NCI-H128 (cell line): ENCODE results near the gene KCNQ2.

ENCODE experiments used
- DNase-seq: peaks from one replicate; lab custom pipeline; 2025; ENCODE audit not compliant: unreplicated experiment; lab: John Stamatoyannopoulos, UW

The KCNQ2 gene

DNA sequence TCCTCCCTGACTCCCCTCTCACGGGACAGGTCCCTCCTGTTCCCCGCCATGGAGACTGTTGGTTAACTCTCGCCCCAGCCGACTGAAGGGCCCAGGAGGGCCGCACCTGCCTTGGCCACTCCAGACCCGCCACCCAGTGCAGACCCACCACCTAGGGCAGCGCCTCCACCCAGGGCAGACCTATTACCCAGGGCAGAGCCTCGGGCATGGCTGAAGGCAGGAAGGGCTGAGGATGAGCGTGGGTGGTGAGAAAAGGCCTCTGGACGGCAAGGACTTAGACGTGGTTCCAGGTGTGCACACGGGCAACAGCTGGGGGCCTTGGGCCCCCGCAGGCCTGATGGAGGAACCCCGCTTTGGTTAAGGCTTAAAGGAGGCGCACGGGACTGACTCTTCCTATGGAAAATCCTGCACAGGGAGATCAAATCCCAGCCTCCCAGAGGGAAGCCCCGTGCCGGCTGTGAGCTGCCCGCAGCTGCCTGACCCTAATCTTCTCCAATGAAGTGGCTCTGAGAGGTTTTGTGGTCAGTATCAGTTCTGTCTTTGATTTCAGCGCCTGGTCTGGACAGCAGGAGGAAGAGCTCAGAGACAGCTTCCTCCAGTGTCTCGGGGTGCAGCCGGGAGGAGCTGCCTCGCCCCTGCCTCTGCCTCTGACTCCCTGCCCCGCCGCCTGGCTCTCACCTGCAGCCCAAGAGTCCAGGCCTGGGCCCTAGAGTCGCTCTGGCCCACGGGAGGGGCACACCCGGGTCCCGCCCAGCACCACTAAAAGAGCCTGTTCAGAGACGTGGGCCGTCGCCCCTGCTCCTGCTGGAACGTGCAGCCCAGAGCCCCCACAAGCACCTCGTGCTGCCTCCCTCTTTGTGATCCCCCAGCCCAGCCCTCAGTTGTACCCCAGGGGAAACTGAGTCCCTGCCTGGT is 99.2 kb downstream of the KCNQ2 start:
- no peak for DNase-seq

DNA sequence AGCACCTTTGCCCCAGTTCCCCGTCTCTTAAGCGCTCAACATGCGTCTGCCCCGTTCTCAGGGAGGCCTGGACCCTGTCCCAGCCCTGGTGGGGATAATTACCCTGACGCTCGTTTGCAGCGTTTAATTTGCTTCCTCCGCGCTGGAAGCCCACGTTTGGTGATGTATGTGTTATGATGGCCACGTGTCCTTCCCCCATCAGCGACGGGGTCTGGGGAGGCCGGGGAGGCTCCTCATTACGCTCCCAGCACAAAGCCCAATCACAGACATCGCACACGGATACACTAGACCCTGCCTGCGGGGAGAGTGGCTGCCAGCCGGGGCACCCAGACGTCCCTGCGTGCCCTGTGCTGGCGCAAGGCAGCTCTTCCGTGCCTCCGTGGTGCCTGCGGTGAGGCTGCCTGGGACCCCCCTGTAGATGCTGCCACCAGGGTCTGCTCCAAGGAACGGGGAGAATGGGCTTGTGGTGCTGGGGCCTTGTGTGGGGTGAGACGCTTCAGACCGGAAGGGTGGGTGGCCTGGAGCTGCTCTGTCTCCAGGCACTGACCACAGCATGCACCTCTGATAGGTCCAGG is 101.1 kb downstream of the KCNQ2 start:
- DNase-seq: no peak

DNA sequence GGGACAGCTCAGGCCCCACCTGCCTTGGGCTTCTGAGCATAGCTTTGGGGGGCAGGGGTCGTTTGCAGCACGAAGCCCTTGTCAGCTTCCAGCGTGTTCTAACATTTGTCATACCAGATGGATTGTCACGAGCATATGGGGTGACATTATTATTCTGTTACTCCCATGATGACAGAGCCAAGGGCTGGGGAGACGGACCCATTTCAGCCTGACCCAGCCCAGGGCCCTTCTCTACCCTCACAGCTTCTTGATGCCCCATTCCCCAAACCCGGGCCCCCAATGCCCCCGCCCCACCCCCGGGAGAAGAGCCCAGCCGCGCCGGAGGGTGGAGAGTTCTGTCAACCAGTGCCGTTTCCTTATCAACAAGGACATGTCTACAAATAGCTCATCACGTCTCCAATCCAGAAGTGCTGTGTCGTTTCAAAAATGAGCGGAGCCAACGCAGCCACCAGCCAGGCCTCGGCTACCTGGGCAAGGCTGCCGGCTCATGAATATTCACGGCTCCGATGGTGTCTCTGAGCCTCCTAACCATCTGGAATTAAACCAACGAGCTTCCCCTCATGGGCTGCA is 101.8 kb downstream of the KCNQ2 start:
- DNase-seq: no peak

DNA sequence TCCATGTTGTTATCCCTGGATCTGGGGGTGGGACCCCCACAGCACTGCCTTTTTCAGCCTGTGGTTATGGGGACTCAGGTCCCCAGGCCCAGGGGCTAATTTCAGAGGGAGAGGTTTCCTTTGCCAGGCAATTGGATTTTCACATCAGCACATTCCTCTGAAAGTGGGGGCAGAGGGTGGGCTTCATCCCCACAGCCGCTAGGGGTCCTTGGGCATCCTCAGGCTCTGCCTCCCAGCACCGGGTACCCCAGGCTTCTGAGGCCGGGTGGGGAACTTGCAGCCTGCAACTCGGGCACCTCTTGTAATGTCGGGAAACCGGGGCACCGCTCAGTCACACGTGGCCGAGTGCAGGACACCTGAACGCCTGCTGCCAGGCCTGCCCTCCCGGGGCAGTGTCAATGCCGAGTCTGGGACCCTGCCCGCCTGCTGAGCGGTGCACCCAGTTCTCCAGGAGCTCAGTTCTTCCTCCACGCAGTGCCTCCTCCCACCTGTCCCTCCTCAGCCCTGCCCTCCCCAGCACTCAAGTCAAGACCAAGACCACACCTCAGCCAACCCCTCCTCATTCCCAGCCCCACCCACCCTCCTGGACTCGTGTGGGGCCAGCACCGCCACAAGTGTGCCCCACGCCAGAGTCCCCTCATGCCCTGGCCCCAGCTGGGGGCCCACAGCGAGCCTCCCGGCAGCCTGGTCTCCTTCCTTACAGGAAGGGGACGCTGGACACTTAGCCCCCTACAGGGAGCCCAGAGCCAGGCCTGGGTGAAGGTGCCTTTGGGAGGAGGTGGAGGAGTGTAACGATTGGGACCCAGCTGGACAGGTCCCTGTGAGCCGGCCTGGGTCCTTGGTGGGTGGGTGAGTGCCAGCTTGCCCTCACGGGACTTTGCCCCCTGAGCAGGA is 102.5 kb downstream of the KCNQ2 start:
- no peak for DNase-seq

DNA sequence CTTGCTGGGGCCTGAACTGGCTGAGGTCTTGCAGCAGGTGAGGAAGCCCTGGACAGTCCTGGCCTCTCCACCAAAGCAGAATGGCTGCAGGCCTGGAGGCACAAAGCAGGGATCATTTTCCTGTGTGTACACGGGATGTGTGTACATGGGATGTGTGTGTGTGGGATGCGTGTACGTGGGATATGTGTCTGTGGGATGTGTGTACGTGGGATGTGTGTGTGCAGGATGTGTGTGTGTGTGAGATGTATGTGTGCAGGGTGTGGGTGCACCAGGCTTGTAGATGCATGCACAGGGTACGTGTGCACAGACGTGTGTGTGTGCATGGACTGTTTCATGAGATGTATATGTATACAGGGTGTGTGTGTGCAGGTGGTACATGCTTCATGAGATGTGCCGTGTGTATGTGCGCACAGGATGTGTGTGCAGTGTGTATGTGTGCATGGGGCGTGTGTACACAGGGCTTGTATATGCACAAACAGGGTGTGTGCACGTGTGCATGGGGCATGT is 103.4 kb downstream of the KCNQ2 start:
- DNase-seq: no peak

DNA sequence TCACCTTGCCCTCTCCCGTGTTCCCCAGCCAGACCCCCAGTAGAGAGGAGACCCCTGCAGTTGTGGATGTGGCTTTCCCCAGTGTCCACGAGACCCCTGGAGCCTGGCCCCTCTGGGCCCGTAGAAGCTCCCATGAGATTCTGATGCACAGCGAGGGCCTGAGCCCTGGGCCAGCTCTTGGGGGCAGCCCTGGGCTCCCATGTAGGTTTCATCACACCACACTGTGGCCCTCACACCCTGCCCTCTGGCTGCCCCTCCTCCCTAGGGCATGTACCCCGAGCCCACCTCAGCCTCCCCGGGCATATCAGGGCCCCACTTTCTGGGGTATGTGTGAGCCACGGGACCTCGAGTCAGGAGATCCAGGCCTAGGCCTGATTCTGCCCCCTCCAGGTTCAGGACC is 104.3 kb downstream of the KCNQ2 start:
- DNase-seq: no peak

DNA sequence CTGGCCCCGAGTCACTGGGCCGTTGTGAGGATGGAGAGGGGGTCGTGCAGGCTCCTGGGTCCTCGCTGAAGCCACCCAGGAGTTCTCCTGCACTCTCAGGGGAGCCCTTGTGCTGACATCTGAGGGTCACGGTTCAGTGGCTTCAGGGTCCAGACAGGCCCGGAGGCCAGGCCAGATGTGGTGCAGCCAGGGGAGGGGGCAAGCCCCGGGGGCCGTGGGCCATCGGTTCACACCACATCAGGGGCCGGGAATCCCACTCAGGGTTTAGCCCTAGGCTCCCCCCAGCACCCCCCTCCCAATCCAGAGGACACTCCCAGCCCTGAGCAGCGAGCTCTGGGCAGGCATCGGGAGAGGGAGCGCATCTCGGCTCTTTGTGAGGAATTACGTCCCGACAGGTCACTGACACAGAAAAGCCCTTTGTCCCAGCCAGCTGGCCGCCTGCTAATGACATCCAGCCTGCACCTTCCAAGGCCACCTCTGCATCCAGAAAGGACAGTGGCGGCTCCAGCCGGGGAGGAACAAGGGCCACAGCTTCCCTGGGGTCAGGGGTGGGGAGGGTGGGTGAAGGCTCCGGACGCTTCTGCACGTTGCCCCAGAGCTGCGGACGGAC is 104.9 kb downstream of the KCNQ2 start:
- DNase-seq: no peak

DNA sequence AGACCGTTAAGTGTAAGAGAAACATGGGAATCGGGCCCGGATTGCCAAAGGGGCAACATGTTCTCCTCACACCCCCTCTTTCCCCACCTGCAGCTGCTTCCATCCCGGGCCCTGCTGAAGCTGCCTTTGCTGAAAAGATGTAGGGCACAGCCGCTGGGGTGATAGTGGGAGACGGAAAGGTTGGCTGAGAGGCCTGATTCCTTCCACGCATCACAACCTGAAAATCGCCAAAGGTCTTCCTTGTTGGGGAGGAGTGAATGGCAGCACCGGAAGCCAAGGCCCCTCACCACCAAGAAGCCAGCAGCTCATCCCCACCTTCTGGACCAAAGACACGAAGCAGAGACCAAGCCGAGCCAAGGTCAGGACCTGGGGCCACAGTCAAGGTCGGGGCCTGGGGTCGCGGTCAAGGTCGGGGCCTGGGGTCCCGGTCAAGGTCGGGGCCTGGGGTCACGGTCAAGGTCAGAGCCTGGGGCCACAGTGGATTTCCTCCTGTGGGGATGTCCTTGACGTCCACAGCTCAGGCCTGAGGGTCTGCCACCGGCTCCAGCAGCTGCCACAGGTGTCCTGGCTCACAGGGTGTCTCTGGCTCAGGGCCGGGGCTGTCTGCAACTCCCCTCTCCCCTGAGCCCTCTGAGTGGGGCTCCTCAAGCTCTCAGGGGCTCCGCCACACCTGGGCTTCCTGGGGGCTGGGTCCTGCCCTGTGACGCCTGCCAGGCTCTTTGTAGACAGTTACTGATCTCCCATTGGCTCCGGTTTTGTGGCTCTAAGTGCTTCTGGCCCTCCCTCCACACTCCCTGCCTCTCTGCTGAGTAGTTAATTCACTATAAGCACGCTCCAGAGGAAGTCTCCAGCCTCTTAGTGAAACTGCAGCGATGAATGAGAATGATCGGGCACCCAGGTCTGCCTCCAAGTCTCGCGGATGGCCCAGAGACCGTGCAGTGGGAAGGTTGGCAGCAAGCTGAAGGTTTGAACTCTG is 105.8 kb downstream of the KCNQ2 start:
- DNase-seq: peak; percentile 10

DNA sequence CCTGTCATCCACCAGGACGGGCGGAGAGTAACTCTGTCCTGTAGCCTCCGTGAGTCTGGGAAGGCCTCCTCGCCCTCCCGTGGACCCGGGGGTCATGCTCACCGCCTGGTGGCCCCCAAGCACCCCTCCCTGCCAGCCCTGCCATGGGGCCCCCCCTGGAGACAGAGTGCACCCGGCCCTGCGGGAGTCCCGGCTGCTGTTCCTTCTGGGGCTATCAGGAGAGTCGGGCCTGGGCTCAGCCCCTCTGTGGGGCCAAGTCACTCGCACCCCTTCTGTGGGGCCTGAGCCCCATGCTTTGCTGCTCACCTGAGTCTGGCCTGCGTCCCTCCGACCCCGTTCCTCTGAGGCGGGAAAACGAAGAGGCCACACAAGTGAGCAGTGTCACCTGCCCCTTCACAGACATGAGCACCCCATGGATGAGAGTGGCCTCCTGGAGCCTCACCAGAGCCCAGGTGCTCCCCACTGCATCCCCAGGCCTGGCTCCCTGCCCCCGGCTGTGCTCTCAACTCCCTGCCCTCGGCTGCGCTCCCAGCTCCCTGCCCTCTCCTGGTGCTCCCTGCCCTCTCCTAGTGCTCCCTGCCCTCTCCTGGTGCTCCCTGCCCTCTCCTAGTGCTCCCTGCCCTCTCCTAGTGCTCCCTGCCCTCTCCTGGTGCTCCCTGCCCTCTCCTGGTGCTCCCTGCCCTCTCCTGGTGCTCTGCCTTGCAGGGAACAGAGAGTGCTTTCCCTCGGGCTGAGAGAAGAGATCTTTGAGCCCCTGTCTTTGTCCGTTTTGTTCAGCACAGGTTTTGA is 106.7 kb downstream of the KCNQ2 start:
- DNase-seq: no peak

DNA sequence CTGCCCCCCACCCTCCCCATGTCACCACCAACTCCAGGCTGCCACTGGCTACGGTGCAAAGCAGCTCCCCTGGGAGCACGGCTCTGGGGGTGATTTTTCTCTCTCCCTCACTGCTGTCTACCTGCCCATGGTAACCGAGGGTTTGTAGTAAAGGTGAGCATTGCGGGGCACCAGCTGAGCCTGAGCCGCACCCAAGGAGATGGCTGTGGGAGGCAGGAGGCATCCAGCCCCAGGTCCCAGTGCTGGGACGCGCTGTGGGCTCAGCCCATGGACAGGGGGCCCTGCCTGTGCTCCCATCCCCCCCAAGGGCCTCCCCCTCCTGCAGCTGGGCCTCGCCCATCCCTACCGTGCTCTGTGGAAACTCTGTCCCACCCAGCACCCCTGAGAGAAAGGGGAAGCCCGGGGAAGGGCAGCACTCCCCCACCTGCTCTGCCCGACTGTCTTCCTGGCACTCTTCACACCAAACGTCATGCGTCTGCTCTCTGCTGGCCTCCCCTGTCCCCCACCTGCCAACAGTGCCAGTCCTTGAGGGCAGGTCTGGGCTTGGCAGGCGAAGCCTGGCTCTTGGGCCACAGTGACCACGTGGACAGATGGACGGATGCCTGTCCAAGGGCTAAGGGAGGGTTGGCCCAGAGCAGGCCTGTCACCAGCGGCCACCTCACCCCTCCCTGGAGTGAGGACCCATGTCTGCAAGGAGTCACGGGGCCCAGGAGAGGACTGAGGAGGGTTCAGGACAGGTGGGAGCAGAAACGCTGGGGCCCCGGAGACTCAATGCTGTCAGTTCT is 107.5 kb downstream of the KCNQ2 start:
- DNase-seq: no peak

DNA sequence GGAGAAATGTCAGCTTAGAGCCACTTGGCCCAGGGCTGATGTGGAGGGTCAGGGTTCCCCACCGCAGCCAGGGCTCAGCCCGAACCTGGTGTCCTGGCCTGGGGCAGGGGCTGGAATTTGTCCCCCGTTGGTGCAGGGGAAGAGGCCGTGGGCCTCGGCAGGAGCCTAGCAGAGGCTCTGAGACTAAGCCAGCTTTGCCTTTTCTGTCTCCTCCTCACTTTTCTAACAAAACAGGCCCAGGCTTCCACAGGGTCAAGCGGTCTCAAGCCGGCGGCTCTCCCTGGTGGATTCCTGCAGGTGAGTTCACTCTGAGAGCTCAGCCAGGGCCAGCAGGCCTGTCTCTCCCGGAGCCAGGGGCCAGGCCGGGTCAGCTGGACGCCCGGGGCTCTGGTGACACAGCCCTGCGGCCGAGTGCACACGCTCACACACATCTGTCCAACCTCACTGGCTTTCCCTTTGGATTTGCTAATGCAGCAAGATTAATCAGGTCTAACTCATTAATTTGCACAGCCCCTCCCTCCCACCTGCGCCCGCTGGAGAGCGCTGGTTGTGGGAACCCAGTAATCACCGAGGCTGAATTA is 108.4 kb downstream of the KCNQ2 start:
- no peak for DNase-seq

DNA sequence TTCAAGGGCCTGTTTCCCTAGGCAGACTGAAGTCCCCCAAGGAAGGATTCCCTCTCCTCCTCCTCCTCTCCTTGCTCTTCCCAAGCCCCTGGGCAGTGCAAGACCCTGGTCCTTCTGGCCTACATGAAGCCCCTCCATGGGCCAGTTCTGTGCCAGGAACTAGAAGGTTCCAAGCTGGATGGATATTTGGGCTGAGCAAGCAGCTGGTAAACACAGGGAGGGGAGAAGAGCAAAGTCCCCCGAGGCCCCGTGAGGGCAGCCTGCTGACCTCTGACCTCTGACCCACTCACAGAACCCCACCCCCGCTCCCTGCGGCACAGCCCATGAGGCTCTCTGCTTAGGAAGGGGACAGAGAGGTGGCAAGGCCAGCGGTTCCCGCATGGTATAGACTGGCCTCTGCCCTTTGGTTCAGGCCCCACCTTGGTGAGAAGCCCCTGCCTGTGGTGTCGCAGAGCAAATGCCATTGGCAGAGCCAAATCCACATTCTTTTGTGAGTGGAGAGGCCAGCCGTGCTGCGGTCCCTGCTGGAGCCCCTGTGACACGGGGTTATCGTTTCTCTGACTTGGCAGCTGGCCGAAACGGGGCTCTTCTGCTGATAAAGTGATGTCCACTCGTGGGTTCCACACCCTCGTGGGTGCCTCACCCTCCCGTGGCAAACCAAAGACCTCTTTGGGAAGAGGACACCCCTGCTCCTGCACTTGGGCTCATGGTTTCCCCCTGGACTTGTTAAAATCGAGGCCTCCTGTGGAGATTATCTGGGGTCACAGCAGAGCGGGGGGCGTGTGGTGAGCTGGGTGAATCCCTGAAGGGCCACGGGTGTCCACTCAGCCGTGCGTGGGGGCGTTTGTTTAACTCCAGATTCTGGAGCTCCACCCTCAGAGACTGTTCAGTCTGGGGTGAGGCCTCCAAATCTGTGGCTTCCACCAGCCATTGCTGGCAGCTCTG is 109.2 kb downstream of the KCNQ2 start:
- no peak for DNase-seq

DNA sequence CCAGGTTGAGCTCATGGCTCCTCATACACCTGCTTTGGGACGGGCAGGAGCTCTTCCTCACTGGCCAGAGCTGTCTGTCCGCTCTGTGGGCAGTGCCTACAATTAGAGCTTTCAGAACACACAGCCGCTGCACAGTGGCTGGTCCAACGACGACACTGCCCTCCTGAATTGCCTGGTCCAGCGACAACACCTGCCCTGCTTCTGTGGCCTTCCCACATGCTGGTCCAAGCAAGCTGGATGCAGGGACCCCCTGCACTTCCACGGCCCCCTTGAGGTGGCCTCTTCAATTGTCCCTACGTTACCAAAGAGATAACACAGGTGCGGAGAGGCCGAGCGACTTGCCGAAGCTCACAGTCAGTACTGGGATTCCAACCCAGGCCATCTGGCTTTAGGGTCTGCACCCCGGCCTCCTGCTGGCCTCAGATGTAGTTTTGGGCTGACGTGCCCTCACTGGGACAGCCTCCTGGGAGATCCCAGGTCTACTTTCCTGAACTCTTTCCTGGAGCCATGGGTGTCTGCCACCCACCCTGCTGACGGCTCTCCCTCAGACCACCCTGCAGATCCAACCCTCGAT is 109.9 kb downstream of the KCNQ2 start:
- DNase-seq: no peak

DNA sequence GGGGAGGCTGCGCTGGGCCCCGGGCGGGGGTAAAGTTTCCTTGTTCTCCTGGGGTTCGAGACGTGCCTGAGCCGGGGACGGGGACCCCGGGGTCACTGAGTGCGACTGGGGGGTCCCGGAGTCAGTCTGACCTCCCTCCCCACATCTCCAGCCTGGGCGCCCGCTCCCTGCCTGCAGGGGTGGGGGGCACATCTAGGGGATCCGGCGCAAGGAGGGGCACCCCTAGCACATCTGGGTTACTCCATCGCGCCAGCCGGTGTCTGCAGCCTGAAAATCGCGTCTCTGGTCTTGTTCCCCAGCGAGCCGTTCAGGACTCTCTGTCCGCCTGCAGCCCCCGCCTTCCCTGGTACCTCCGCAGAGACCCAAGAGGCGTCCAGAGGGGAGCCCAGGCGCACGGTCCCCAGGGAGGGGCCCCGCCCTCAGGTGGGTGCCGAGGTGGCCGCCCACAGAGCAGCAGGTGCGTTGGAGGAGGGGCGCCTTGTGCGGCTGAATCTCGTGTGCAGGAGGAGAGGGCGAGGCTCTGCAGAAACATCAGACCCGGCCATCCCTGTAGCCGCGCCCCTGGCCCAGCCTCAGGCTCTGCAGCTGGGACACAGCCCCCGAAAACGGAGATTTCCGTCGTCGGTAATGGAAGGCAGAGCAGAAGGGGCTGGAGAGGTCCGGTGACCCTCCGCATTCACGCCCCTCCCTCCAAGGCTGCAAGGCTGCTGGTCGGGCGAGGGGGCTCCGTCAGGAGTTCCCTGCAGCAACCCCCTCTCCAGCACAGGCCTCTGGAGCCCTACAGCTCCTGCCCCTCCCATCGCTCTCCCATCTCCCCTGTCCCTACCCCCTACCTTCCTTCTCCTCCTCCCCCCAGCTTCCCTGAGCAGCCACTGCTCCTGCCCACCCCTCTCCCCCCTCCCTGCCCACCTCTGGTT is 110.7 kb downstream of the KCNQ2 start:
- DNase-seq: no peak
